WI38 (cell line): Measurements from ENCODE around the gene HLA-C.
"Not testable (repeated sequence)": the region's sequence is repeated elsewhere in the genome, so short reads cannot be mapped to it uniquely, and the experiment has no call there.

Experiments used
- H3K4me3 ChIP-seq: 2 replicates; pipeline ENCODE4 v1.5.1; 2011; ENCODE audit warnings: low read depth, mild to moderate bottlenecking, control low read depth, low read length
- CTCF ChIP-seq: IDR thresholded peaks from 2 replicates; pipeline ENCODE4 v1.5.1; 2012; ENCODE audit warnings: low read depth, mild to moderate bottlenecking, control low read depth, low read length

The HLA-C gene

GRCh38 chr6:31270788-31271640, 878 bp downstream of the HLA-C start:
- H3K4me3 ChIP-seq, result peak overlapping the region; percentile 89
- no peak for TF ChIP-seq CTCF

- no peak overlapping the region for H3K4me3 ChIP-seq
- TF ChIP-seq CTCF, result no peak
These were observed 3.1 kb downstream of the HLA-C start for GRCh38 chr6:31268836-31269235.

GRCh38 chr6:31268369-31268765, 3.5 kb downstream of the HLA-C start:
- TF ChIP-seq CTCF, result no peak
- no peak overlapping the region for H3K4me3 ChIP-seq

- no peak for TF ChIP-seq CTCF
- H3K4me3 ChIP-seq, result no peak overlapping the region
These were observed 4.1 kb downstream of the HLA-C start for GRCh38 chr6:31267651-31268368.

GRCh38 chr6:31266567-31267360, 5.1 kb downstream of the HLA-C start:
- no peak for TF ChIP-seq CTCF
- H3K4me3 ChIP-seq, result no peak overlapping the region

GRCh38 chr6:31265926-31266325, 6.0 kb downstream of the HLA-C start:
- TF ChIP-seq CTCF, result no peak
- H3K4me3 ChIP-seq, result no peak overlapping the region

- not testable (repeated sequence) for H3K4me3 ChIP-seq
These were observed 8.5 kb downstream of the HLA-C start for GRCh38 chr6:31263346-31263933.

GRCh38 chr6:31259995-31260394, 11.9 kb downstream of the HLA-C start:
- not testable (repeated sequence) for H3K4me3 ChIP-seq
